DMS79 (cell line): Measurements from ENCODE around the gene RAB27B.

ENCODE experiments used
- DNase-seq: peaks from one replicate; lab custom pipeline; 2025; lab: John Stamatoyannopoulos, UW

The RAB27B gene

DNA sequence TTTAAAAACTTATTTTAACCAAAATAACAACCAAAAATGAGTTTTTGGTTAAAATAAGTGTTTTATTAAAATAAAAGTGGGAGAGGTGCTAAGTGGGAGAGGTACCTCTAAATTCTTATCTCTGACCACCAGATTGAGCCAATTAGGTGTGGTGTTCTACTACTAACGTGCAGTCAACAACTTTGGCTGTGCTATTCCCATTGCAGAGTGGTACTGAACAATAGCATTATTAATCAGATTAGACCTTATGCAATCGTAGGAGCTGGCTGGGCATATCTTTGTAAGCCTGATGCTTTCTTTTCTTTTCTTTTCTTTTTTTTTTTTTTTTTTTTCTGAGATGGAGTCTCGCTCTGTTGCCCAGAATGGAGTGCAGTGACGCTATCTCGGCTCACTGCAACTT is 38.9 kb downstream of the RAB27B start:
- no peak for DNase-seq

DNA sequence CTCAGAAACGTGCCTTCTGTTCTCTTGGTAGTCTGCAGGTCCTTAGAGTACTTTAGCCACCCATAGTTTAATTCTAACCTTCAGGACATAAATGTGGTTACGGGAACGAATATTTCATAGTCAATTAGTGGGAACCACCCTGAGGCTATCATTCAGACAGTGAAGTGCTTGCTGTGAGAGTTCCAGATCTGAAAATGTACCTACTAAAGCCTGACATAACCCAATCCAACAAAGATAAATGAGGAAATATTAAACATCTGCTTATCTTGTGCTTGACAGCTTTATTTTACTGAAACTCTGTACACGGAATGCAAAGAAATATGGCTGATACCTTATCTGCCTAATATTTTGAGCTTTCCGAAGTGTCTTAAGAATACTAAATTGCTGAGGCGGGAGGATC is 43.0 kb downstream of the RAB27B start:
- DNase-seq: no peak

DNA sequence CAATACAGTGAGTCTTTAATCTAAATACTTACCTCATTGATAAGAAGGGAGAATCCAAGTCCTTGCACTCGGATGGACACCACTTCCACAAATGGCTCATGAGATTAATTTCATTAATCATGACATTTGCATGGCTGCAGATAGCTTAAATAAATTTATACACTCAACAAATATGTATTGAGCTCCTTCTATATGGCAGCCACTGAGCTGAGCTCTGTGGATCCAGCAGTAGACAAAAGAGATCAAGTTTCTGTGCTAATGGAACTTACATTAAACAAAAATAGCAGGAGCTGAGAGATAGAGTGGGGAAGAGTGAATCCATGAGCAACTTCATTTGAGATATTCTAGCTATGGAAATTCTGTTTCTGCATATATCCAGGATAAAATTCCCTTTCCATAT is 44.4 kb downstream of the RAB27B start:
- DNase-seq: no peak

DNA sequence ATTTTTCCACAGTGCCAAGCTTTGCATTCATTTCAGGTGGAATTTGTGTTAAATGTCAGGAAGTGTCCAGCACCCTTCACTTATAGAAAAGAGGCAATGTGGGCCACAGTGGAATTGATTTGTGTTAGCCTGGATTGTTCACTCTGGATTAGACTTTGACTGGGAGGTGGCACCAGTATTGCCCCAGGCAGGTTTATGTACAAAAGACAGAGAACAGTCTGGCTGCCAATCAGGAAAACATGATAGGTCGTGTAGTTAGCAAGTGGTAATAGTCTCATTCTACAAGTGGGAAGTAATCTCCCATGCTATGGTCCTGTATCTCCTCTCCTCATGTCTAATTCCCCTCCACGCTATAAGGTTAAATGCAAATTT is 45.6 kb downstream of the RAB27B start:
- no peak for DNase-seq

DNA sequence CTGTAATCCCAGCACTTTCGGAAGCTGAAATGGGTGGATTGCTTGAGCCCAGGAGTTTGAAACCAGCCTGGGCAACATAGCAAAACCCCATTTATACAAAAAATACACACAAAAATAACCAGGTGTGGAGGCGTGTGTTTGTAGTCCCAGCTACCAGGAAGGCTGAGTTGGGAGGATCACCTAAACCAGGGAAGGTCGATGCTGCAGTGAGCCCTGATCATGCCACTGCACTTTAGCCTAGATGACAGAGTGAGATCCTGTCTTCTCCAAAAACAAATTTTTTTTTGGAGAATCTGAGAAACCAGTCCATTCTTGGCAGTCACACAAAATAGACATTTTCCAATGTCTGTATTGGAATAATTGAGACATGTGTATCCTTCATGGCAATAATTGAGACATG is 46.8 kb downstream of the RAB27B start:
- no peak for DNase-seq

DNA sequence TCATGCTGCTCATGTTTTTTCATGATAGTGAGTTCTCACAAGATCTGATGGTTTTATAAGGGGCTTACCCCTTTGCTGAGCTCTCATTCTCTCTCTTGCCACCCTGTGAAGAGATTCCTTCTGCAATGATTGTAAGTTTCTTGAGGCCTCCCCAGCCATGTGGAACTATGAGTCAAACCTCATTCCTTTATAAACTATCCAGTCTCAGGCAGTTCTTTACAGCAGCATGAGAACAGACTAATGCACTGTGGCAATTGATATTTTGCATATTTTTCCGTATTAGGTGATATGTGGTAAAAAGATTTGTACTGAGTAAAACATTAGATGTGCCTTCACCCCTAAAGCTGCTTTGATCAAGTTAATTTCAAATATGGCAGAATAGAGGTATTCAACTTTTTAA is 48.8 kb downstream of the RAB27B start:
- no peak for DNase-seq

DNA sequence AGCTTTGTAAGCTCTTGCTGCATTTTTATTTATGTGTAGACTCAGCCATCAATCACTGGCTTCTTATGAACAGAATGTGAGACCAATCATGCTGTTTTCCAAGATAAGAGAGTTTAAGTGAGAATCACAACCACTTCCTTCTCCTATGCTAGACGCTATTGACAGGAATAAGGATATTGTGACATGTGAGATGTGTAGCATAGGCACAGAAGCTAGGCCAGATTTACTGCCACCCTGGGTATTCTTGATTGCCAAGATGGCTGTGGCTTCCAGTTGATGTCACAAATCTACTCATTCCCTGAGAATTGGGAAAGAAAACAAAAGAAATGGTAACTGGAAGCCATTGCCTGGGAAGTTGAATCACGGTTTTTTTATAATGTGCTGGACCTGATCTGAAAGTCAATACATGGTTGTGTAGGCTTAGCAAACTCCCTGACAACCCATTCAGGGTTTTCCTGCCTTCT is 49.9 kb downstream of the RAB27B start:
- DNase-seq: no peak

DNA sequence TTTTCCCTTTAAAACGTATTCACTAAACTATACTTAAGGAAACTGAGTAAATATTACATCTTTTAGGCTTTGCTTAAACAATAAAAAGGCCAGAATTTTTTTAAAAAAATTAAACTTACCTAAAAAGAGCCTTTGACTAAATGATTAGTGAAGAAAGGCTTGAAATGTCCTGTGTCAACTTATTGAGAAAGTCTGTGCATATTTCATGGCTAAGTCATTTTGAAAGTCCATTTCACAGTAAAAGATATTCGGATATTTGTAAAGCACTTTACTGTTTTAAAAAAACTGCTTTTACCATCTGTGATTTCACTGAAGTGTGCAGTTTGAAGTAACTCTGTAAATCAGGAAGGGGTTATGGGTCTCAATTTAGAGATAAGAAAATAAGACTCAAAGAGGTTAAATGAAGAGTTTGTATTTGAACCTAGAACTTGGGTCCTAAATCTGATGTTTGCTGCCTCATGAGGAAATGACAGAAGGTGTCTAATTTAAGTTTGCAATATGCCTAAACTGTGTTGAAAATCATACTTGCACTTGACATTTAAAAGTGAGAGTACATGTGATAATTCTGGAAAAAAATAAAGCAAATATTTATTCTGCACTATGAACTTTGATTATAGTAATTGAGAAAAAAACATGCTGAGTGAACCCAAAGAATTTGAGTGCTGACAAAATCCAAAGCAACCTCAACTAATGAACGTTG is 50.5 kb downstream of the RAB27B start:
- DNase-seq: no peak

DNA sequence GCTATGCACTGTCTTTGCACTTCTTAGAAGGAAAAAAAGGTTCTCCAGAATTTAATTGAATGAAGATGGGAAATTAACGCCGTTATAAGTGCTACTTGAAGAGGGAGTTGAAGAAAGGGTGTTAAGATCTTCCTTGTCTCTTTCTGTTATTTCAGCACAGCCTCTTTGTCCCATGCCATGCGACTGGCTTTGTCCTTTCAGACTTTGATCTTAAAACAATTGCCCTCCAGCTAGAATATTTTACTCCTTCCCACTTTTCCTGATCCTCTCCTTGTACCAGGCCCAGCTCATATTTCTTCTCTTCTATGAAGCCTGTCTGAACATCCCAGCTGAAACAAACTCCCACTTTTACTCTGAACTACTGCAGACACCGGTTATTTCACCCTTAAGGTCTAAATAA is 51.4 kb downstream of the RAB27B start:
- no peak for DNase-seq

DNA sequence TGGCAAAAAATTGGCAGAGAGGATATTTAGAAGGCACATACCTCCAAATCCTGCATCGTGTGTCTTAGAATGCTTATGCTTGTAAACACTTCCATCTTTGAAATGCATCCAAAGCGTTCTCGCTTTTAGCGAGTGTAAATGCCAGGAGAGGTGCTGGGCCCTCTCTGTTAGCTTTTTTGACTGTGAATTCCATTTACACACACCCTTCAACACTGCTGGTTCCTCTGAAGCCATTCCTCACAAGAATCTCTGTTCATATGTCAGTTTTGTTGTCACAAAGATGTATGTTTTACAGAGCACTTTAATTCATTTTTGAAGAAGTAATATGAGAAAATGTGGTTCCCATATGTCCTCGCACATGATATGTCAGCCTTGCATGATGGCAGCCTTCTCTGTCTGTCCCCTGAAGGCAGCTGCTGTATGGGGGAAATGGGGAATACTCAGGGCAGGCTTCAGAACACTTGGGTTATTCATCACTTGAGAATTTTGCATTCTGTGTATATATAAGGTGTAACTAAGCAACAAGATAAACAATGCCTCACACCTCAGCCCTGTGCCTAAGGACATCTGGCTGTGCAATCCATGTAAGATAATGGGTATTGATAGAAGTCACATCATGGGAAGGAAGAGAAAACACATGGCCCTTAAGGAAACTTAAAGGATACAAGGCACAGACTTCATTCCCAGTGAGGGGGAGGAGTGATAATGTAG is 52.3 kb downstream of the RAB27B start:
- no peak for DNase-seq

DNA sequence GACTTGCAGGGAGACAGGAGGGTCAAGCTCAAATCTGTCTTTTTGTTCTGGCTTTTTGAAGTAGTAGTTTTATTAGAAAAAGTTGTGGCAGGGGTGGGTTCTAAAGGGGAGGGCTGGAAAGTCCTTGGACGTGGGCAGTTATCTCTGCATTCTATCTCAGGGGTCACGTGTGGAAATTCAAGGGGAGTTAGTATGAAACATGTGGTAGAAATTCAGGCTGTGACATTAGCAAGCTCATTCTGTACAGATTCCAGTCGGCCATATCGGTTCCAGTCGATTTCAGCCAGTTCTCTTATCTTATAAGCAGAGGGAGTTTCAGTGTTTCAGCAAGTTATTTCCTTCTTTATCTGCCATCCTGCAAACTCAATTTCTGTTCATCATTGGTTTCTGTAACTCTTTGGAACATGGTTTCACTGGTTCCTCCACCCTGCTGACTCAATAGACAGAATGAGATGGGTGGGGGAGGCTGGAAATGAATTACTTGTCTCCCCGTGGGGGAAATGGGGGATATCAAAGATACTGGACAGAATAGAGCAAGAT is 53.0 kb downstream of the RAB27B start:
- DNase-seq: no peak

DNA sequence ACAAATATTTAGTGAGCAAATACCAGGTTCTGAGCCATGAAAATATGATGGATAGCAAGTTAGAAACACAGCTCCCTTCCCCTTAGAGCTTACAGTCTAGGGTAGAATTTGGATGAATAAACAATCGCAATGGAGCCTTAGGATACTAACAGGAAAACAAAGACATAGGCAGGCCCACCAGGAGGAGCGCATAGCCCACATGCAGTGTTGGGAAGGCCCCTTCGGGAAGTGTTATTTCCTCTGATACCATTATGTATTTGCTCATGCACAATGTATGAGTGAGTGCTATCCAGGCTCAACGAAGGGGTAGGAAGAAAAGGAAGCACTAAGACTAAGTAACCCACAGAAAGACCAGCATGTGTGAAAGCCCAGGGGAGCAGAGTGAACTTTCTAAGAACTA is 54.0 kb downstream of the RAB27B start:
- no peak for DNase-seq

DNA sequence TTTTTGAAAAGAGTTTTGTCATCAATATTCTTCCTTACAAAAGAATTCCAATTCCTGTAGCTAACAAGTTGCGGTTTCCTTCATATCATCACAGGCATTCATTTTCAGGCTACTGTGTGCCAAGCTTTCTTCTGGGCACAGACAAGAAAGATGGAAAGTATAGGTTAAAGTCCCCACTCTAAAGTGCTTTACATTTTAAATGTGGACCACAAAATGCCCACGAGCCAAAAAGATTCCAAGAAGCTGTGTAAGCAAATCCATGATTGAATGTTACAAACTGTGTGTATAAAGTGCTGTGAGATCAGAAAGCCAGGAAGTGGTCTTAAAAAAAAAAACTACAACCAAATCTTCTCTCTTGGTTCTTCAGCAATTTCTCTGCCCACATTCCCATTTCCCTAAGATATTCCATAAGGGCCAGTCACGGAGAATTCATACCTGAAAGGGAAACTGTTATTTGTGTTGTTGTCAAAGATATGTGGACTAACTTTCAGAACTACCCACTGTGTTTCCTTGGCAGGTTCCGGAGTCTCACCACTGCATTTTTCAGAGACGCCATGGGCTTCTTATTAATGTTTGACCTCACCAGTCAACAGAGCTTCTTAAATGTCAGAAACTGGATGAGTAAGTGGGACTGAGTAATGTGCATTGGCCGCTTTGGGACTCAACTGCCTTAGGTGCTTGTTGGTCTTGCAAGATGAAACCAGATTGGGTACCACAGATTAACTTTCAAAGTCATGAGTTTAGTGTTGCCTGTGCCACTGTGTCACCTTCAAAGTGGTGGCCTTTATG is 55.7 kb downstream of the RAB27B start:
- DNase-seq: no peak

DNA sequence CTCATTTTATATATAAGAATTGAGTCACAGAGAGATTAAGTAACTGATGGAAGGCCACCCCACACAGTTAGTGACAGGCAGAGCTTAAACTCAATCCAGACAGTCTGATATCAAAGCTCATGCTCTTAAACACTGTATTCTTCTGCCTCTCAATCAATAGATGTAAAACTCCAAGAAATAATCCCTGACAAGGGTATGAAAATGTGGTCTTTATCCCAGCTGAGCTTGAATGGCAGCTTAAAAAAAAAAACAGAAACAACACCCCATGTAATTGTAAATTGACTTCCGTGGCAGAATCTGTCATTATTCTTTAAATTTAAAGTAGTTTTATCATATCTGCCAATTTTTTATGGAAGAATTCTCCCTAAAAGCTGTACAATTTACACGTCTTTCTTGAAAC is 60.1 kb downstream of the RAB27B start:
- no peak for DNase-seq

DNA sequence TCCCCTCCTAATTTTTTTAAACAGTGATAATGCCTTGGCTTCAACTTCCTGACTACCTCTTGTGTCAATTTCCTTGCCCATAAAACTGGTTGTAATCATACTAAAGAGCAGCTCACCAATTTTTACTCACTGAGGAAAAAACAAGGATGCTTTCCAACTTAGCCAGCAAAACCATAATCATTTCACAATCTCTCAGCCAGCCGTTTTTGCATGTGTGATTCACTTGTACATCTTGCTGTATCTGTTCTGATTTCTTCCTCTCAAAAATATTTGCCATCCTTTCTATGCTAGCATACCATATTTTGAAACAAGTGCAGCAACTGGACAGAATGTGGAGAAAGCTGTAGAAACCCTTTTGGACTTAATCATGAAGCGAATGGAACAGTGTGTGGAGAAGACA is 60.7 kb downstream of the RAB27B start:
- DNase-seq: no peak

DNA sequence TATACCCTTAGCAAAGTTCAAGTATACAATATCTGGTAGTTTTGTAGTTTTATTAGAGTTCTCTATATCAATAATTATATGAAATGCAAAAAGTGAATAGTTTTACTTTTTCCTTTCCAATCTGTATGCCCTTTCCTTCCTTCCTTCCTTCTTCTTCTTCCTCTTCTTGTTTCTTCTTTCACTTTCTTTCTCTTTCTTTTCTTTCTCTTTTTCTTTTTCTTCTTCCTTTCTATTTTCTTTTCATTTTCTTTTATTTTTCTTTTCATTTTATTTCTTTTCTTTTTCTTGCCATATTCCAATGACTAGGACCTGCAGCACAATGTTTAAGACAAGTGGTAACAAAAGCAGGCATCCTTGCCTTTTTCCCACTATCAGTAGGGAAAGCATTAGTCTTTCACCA is 71.2 kb downstream of the RAB27B start:
- DNase-seq: no peak

DNA sequence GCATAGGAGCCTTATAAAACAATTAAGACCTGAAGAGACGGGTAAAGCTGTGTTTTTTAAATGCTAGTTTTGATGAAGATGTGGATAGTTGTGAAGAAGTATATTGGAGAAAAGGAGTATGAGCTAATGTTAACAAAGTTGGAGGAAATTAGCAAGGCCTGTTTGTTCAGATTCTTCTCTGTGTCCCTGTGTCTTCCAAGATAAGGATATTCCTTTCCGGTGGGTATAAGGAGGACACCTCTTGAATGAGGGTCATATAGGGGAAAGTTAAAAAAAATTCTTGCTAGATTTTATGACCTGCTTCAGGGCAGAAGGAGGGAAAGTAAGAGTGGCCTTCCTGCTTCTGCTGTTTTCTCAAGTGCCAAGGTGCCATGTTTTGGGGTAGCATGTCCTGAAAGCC is 72.0 kb downstream of the RAB27B start:
- DNase-seq: no peak

DNA sequence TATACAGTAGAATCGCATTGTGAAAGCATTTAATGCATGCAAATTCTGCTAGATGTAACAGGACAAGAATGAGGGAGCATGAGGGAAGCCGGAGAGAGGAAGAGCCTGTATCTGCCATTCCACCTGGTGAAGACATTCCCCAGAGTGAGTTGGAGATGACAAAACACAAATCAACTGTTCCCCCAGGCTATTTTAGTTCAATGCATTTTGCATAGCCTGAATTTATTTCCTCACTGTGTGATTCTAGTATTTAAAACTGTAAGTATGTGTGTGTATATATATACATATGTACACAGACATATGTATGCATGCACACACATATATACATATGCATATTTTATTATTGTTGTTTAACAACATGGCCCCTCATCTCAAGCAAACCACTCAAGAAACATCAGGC is 76.3 kb downstream of the RAB27B start:
- DNase-seq: no peak

DNA sequence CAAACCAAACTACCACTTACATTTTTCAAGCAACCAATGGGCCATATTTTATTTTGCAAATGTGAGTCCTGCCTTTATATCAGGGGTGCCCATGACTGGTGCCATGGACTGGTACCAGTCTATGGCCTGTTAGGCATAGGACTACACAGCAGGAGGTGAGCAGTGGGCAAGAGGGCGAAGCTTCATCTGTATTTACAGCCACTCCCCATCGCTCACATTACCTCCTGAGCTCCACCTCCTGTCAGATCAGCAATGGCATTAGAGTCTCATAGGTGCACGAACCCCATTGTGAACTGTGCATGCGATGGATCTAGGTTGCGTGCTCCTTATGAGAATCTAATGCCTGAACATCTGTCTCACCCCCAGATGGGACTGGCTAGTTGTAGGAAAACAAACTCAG is 77.4 kb downstream of the RAB27B start:
- DNase-seq: no peak

DNA sequence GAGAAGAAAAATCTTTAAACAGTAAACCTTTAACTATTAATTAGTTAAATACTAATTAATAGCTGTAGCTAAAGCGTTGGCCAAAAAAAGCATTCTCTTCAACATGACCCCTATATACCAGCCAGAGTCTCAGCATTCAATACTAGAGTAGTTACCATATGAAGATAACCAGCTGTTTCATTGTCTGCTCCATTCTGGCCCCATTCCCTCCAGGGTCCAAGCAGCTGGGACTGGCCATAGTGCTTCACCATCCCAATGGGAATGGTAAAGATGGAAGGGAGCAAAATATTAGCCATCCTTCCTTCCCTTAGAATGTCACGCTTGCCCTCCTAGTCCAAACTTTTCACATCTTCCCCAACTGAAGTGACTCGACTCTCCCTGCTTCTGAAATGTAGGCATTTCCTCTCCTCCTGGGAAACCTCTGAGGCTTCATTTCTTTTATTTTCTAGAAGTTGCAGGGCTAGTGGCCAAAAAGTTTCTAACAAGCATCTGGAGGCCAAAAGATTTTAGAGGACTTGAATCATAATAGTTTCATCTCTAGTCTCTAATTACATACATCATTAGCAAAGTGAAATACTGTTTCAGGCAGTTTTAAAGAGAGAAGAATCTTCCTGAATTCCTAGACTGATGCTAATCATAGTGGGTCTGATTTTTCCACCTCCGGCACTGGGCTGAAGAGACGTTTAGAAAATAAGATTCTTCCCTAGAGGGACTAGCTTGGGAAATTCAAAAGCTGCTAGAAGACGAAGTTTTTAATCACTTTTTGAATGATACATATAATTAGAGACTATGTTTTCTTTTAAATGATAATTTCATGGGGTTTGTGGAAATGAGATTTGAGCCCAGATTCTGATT is 78.3 kb downstream of the RAB27B start:
- no peak for DNase-seq

DNA sequence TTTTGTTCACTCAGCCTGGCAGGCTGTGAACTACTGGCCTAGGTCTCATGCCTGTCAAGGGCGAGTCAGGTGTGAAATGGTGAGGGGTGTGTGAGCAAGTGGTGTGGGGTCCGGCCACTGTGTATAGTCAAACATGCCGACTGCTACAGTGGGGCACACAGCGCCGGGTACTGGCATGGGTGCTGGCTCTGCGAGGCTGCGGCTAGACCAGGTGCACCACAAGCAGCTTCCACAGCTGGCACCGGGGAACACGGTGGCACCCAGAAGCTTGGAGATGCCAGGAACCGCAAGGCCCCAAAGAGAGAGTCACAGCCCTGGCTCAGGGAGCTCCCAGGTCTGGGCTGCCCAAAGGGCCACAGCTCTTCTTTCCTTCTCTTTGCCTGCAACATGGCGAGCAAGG is 81.3 kb downstream of the RAB27B start:
- no peak for DNase-seq
